Smooth muscle cell (in vitro differentiated cells): Measurements from ENCODE around the gene KCNS1. TPM values are rescaled to one million over a fixed set of nuclear protein-coding genes. Genes with fewer than 3 reads are reported as not detected.

Experiments
- DNase-seq: peaks from one replicate; lab custom pipeline; 2025; ENCODE audit not compliant: unreplicated experiment; lab: John Stamatoyannopoulos, UW
- H2AFZ ChIP-seq: fragments of 200-600 bp; sonication (generic); 2 replicates; pipeline ENCODE4 v1.6.0; 2016; ENCODE audit warnings: antibody characterized with exemption, low read depth, mild to moderate bottlenecking
- H3F3A ChIP-seq: fragments of 200-600 bp; sonication (generic); 2 replicates; pipeline ENCODE4 v1.6.0; 2017; ENCODE audit warnings: antibody characterized with exemption, low read depth
- H3K27ac ChIP-seq: fragments of 200-600 bp; sonication (generic); 2 replicates; pipeline ENCODE4 v1.5.1; 2016; ENCODE audit warnings: low read depth, mild to moderate bottlenecking
- H3K27me3 ChIP-seq: fragments of 200-600 bp; sonication (generic); 2 replicates; pipeline ENCODE4 v1.6.1; 2016; ENCODE audit warnings: low read depth, mild to moderate bottlenecking
- H3K36me3 ChIP-seq: fragments of 200-600 bp; sonication (generic); 2 replicates; pipeline ENCODE4 v1.5.1; 2016; ENCODE audit warnings: low read depth
- H3K4me1 ChIP-seq: fragments of 200-600 bp; sonication (generic); 2 replicates; pipeline ENCODE4 v1.5.1; 2016; ENCODE audit warnings: low read depth
- H3K4me2 ChIP-seq: fragments of 200-600 bp; sonication (generic); 2 replicates; pipeline ENCODE4 v1.6.0; 2016; ENCODE audit warnings: mild to moderate bottlenecking
- H3K4me3 ChIP-seq: fragments of 200-600 bp; sonication (generic); 2 replicates; pipeline ENCODE4 v1.5.1; 2016; ENCODE audit warnings: mild to moderate bottlenecking
- H3K79me2 ChIP-seq: fragments of 200-600 bp; sonication (generic); 2 replicates; pipeline ENCODE4 v1.6.0; 2016; ENCODE audit warnings: low read depth, mild to moderate bottlenecking
- H3K9ac ChIP-seq: fragments of 200-600 bp; sonication (generic); 2 replicates; pipeline ENCODE4 v1.6.0; 2016; ENCODE audit warnings: low read depth
- H3K9me3 ChIP-seq: fragments of 200-600 bp; sonication (generic); replicated peaks from 2 replicates; pipeline ENCODE4 v1.5.1; 2016; ENCODE audit warnings: low read depth
- H4K20me1 ChIP-seq: fragments of 200-600 bp; sonication (generic); 2 replicates; pipeline ENCODE4 v1.6.0; 2016; ENCODE audit warnings: low read depth
- WGBS: methylation state at CpG from one replicate; pipeline ENCODE4 v1.1.7; 2016; ENCODE audit warnings: low lambda C conversion rate; 5-methylcytosine and 5-hydroxymethylcytosine counted together
- polyA plus RNA-seq: library from polyadenylated mRNA; unstranded; fragments of >200 nt; fragmentation: Nextera tagmentation; extraction: Ambion mirVana; gene quantifications from 2 replicates; pipeline ENCODE4 v1.2.1, GENCODE V29; 2016
- total RNA-seq: library from RNA; depleted of rRNA; stranded (reverse); fragments of >200 nt; gene quantifications from 2 replicates; pipeline ENCODE4 v1.2.3, GENCODE V29; 2014
- TF ChIP-seq, protein P1 (sequence below): fragments of 200-600 bp; sonication (generic); IDR thresholded peaks from 2 replicates; pipeline ENCODE4 v1.5.1; 2017; ENCODE audit warnings: borderline replicate concordance, mild to moderate bottlenecking, antibody characterized with exemption; ENCODE audit not compliant: insufficient read depth, poor library complexity, severe bottlenecking

Gene KCNS1
- total and polyA plus RNA-seq, 2 experiments from 2014 or later = 0.35 to 1.4 TPM

DNA sequence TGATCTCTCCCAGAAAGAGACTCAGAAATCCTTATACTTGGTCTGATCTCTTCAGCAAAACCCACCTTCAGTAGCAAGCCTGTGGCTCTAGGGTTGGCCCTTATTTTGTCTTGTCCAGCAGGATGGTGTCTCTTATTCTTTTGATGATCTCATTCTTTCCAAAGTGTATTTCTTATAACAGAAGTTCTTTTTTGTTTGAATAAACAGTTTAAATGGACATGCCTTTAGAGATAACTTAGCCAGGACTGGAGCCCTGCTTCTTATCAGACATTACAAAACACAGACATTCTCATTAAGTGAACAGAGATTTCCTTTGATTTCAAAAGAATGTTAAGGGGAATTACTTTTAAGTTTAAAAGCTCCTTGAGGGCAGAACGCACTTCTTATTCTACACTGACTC lies 31.7 kb downstream of the KCNS1 start:
- H3K36me3 ChIP-seq = no peaks in the 10 kb centered on the region
- TF ChIP-seq, protein P1, sequence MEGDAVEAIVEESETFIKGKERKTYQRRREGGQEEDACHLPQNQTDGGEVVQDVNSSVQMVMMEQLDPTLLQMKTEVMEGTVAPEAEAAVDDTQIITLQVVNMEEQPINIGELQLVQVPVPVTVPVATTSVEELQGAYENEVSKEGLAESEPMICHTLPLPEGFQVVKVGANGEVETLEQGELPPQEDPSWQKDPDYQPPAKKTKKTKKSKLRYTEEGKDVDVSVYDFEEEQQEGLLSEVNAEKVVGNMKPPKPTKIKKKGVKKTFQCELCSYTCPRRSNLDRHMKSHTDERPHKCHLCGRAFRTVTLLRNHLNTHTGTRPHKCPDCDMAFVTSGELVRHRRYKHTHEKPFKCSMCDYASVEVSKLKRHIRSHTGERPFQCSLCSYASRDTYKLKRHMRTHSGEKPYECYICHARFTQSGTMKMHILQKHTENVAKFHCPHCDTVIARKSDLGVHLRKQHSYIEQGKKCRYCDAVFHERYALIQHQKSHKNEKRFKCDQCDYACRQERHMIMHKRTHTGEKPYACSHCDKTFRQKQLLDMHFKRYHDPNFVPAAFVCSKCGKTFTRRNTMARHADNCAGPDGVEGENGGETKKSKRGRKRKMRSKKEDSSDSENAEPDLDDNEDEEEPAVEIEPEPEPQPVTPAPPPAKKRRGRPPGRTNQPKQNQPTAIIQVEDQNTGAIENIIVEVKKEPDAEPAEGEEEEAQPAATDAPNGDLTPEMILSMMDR = no peak
- peaks cover 17% of the 10 kb centered on the region for H3F3A ChIP-seq
- DNase-seq = no peak
- H3K9me3 ChIP-seq = no peaks in the 10 kb centered on the region
- no peaks in the 10 kb centered on the region for H3K4me1 ChIP-seq
- no peaks in the 10 kb centered on the region for H3K27me3 ChIP-seq
- H3K9ac ChIP-seq = no peak overlapping the region
- no peaks in the 10 kb centered on the region for H4K20me1 ChIP-seq
- H3K4me2 ChIP-seq = peak overlapping the region; percentile 42
- no peak overlapping the region for H3K4me3 ChIP-seq
- no peak overlapping the region for H2AFZ ChIP-seq
- H3K27ac ChIP-seq = peak overlapping the region; percentile 69
- peaks cover 14% of the 10 kb centered on the region for H3K79me2 ChIP-seq
- 5% methylated on average over 1 of the region's 1 CpG for WGBS

DNA sequence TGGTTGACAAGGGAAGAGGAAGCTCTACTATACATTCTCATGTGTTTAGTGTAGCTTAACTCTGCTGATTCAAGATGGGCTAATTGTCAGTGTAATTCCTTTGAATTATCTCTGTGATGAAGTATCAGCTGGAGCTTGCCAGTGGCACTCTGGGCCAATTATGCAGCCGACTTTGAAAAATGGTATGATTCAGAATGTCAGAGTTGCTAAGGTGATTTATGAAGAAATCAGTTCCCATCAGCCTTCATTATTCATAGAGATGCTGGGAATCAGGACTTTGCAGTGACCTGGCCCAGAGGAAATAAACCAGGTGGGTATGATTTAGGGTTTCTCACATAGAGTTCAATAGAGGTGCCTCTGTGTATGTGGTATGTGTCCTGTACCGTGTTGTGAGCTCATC lies 33.4 kb downstream of the KCNS1 start:
- TF ChIP-seq, protein P1 = no peak
- 57% methylated on average over 2 of the region's 2 CpGs for WGBS
- H3K4me1 ChIP-seq = no peaks in the 10 kb centered on the region
- H3K4me3 ChIP-seq = no peak overlapping the region
- H4K20me1 ChIP-seq = no peaks in the 10 kb centered on the region
- DNase-seq = no peak
- no peaks in the 10 kb centered on the region for H3K27me3 ChIP-seq
- H2AFZ ChIP-seq = no peak overlapping the region
- H3K9ac ChIP-seq = no peak overlapping the region
- H3F3A ChIP-seq = peaks cover 17% of the 10 kb centered on the region
- H3K36me3 ChIP-seq = no peaks in the 10 kb centered on the region
- H3K79me2 ChIP-seq = peaks cover 17% of the 10 kb centered on the region
- H3K27ac ChIP-seq = peak overlapping the region; percentile 37
- H3K4me2 ChIP-seq = peak overlapping the region; percentile 6
- no peaks in the 10 kb centered on the region for H3K9me3 ChIP-seq

DNA sequence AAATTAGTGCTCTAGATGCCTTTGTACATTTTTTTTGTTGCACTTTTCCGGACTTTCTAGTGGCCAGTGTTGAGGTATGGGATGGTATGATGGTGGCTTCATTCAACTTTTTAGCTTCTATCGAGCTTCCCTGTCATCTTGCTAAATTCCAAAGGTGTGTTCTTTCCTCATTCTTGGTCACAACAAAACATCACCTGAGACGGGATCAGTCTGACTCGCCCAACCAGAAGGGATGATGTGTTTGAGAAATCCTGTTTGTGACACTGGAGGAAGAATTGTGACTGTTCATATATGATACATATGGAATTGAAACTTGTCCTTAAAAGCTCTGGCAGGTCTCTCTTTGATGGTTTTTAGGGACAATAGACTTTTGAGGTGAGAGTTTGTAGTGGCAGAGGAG lies 33.8 kb downstream of the KCNS1 start:
- peaks cover 17% of the 10 kb centered on the region for H3K79me2 ChIP-seq
- H3K9ac ChIP-seq = no peak overlapping the region
- H2AFZ ChIP-seq = no peak overlapping the region
- DNase-seq = no peak
- H3K27ac ChIP-seq = peak overlapping the region; percentile 37
- no peaks in the 10 kb centered on the region for H3K27me3 ChIP-seq
- H3K4me2 ChIP-seq = peak overlapping the region; percentile 6
- H3K4me1 ChIP-seq = no peaks in the 10 kb centered on the region
- no peaks in the 10 kb centered on the region for H3K36me3 ChIP-seq
- H3K9me3 ChIP-seq = no peaks in the 10 kb centered on the region
- H3F3A ChIP-seq = peaks cover 17% of the 10 kb centered on the region
- no peaks in the 10 kb centered on the region for H4K20me1 ChIP-seq
- WGBS = 93% methylated on average over 4 of the region's 4 CpGs
- TF ChIP-seq, protein P1 = no peak
- no peak overlapping the region for H3K4me3 ChIP-seq

DNA sequence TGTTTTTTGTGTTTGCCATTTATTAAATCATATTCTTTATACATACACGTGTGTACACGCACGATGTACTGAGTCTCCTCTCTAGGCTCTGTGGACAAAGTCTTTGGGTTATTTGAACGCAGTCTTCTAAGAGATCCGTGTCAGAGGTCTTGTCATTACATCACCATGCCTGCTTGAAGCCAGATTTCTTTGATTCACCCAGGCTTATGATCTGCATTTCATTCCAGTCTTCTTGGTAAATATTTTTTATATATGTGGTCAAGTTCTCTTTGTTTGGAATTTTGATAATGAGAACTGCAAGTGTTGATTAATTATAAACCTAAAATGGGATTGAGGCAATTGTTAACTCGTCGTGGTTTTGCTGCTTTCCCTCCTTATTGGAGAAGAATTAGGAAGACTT lies 34.6 kb downstream of the KCNS1 start:
- Histone ChIP-seq H2AFZ (no peak overlapping the region), H3K9ac (no peak overlapping the region), H3K4me2 (peak overlapping the region; percentile 6), H3K27me3 (no peaks in the 10 kb centered on the region), H3K27ac (peak overlapping the region; percentile 37), H3K9me3 (no peaks in the 10 kb centered on the region), H3K4me3 (no peak overlapping the region), H3K4me1 (no peaks in the 10 kb centered on the region), H3K36me3 (no peaks in the 10 kb centered on the region), H3K79me2 (peaks cover 17% of the 10 kb centered on the region), H4K20me1 (no peaks in the 10 kb centered on the region), H3F3A (peaks cover 17% of the 10 kb centered on the region)
- TF ChIP-seq, protein P1 = no peak
- DNase-seq = no peak
- WGBS = 80% methylated on average over 7 of the region's 7 CpGs
